CD14-positive monocyte (primary cell): ENCODE measurements around the gene DHX40. TPM values are rescaled to one million over a fixed set of nuclear protein-coding genes. Genes with fewer than 3 reads are reported as not detected.
"Not testable (repeated sequence)": the region's sequence is repeated elsewhere in the genome, so short reads cannot be mapped to it uniquely, and the experiment has no call there.

Source experiments
- DNase-seq, 3 donors: peaks; one replicate each; pipeline ENCODE4 v3.0.0-alpha.2; 2011 to 2022
- H2AFZ ChIP-seq: 2 replicates; pipeline ENCODE4 v1.6.0; 2012; ENCODE audit warnings: mild to moderate bottlenecking, low read depth, low read length, inconsistent platforms; ENCODE audit not compliant: insufficient read depth, poor library complexity, severe bottlenecking
- H3K27ac ChIP-seq, 2 donors: 1 replicate in 1 of 2; 2 replicates in 1 of 2; pipeline ENCODE4 v1.5.1; 2012 to 2013; ENCODE audit warnings: low read length in 2 of 2, control low read depth in 1 of 2, inconsistent platforms in 1 of 2, low read depth in 1 of 2, mild to moderate bottlenecking in 1 of 2
- H3K27me3 ChIP-seq, 2 donors: one replicate each; pipeline versions ENCODE4 v1.6.0 to v1.6.1; 2011 to 2013; ENCODE audit warnings: low read length in 2 of 2; ENCODE audit not compliant: control insufficient read depth in 2 of 2, insufficient read depth in 2 of 2
- H3K36me3 ChIP-seq, 2 donors: replicated peaks in 1 of 2; 1 replicate in 1 of 2; 2 replicates in 1 of 2; pipeline versions ENCODE4 v1.5.1 to v1.6.1; 2012 to 2013; ENCODE audit warnings: low read length in 2 of 2, control low read depth in 1 of 2, inconsistent platforms in 1 of 2, mild to moderate bottlenecking in 1 of 2; ENCODE audit not compliant: insufficient read depth in 2 of 2, control insufficient read depth in 1 of 2
- H3K4me1 ChIP-seq, 2 donors: 1 replicate in 1 of 2; 2 replicates in 1 of 2; pipeline versions ENCODE4 v1.5.1 to v1.6.1; 2012 to 2013; ENCODE audit warnings: low read length in 2 of 2, control low read depth in 1 of 2, inconsistent platforms in 1 of 2, mild to moderate bottlenecking in 1 of 2, moderate library complexity in 1 of 2; ENCODE audit not compliant: insufficient read depth in 2 of 2, control insufficient read depth in 1 of 2
- H3K4me2 ChIP-seq: replicated peaks from 2 replicates; pipeline ENCODE3; 2012; ENCODE audit warnings: low read length, moderate library complexity, mild to moderate bottlenecking; ENCODE audit not compliant: poor library complexity, severe bottlenecking; ENCODE audit errors: extremely low read depth
- H3K4me3 ChIP-seq, 3 experiments: fragments of 200-600 bp in 1 of 3; sonication (generic) in 1 of 3; replicated peaks in 1 of 3; 1 replicate in 2 of 3; 2 replicates in 1 of 3; pipeline ENCODE4 v1.5.1; 2011 to 2013; ENCODE audit warnings: low read length in 3 of 3, mild to moderate bottlenecking in 3 of 3, control low read depth in 2 of 3, low read depth in 2 of 3, inconsistent platforms in 1 of 3, moderate library complexity in 1 of 3
- H3K79me2 ChIP-seq: 2 replicates; pipeline ENCODE4 v1.6.0; 2012; ENCODE audit warnings: mild to moderate bottlenecking, control low read depth, inconsistent platforms, low read length, moderate library complexity; ENCODE audit not compliant: insufficient read depth
- H3K9ac ChIP-seq: 2 replicates; pipeline ENCODE4 v1.6.0; 2017; ENCODE audit warnings: low read length, mild to moderate bottlenecking; ENCODE audit not compliant: insufficient read depth, poor library complexity, severe bottlenecking
- H3K9me3 ChIP-seq, 2 donors: replicated peaks in 1 of 2; 1 replicate in 1 of 2; 2 replicates in 1 of 2; pipeline versions ENCODE4 v1.5.1 to v1.6.1; 2012 to 2013; ENCODE audit warnings: low read length in 2 of 2, control low read depth in 1 of 2; ENCODE audit not compliant: control insufficient read depth in 1 of 2, insufficient read depth in 1 of 2
- H4K20me1 ChIP-seq: 2 replicates; pipeline ENCODE4 v1.6.0; 2012; ENCODE audit warnings: mild to moderate bottlenecking, low read length, control low read depth, moderate library complexity; ENCODE audit not compliant: insufficient read depth
- H3K27ac Mint-ChIP-seq, 7 donors: one replicate each; pipeline ENCODE4 v1.8.0; 2020; ENCODE audit warnings: mild to moderate bottlenecking in 7 of 7, mixed read lengths in 7 of 7, moderate library complexity in 6 of 7, inconsistent platforms in 2 of 7
- H3K27me3 Mint-ChIP-seq, 3 donors: one replicate each; pipeline ENCODE4 v1.8.0; 2021 to 2022; ENCODE audit warnings: low read depth in 3 of 3, mild to moderate bottlenecking in 3 of 3, mixed read lengths in 3 of 3, moderate library complexity in 3 of 3, inconsistent platforms in 1 of 3
- H3K36me3 Mint-ChIP-seq, 2 donors: one replicate each; pipeline ENCODE4 v1.8.0; 2020; ENCODE audit warnings: mixed read lengths in 2 of 2, inconsistent platforms in 1 of 2, mild to moderate bottlenecking in 1 of 2
- H3K4me1 Mint-ChIP-seq: one replicate; pipeline ENCODE4 v1.8.0; 2020; ENCODE audit warnings: mild to moderate bottlenecking, mixed read lengths
- H3K4me3 Mint-ChIP-seq, 2 donors: one replicate each; pipeline ENCODE4 v1.8.0; 2020; ENCODE audit warnings: mild to moderate bottlenecking in 2 of 2, mixed read lengths in 2 of 2, moderate library complexity in 1 of 2
- H3K9me3 Mint-ChIP-seq, 7 donors: one replicate each; pipeline ENCODE4 v1.8.0; 2020 to 2022; ENCODE audit warnings: mixed read lengths in 7 of 7, mild to moderate bottlenecking in 6 of 7, moderate library complexity in 6 of 7, inconsistent platforms in 2 of 7
- CTCF ChIP-seq: fragments of 200-600 bp; IDR thresholded peaks from one replicate; pipeline ENCODE4 v1.8.0; 2022; ENCODE audit warnings: antibody characterized with exemption, mild to moderate bottlenecking
- WGBS: methylation state at CpG from one replicate; pipeline ENCODE4 v1.1.5; 2013; ENCODE audit warnings: missing lambda C conversion rate; ENCODE audit not compliant: insufficient coverage; 5-methylcytosine and 5-hydroxymethylcytosine counted together
- intact Hi-C, 2 donors: fragments of 100-400 bp; cut with micrococcal nuclease; formaldehyde crosslinking; loops; one replicate each; pipeline versions ENCODE4 v1.15.0 to v1.15.1; 2023
- polyA plus RNA-seq, 3 donors: library from polyadenylated mRNA; depleted of rRNA in 1 of 3; unstranded in 2 of 3; stranded (reverse) in 1 of 3; fragments of 300-500 nt in 2 of 3; fragments of >200 nt in 1 of 3; fragmentation: Illumina TruSeq in 2 of 3; gene quantifications; 1 replicate in 2 of 3; 2 replicates in 1 of 3; pipeline ENCODE4 v1.2.3, GENCODE V29; 2012 to 2021

The DHX40 gene
- polyA plus RNA-seq, 3 donors, result 12.4 to 22.0 (median 21.0) TPM

GRCh38 chr17:59547131-59547915, 18.1 kb upstream of the DHX40 start:
- TF ChIP-seq CTCF, result no peak
- no peak overlapping the region for H3K4me3 Mint-ChIP-seq
- Histone ChIP-seq H3K4me3 (no peak overlapping the region), H3K9me3 (no peaks in the 10 kb centered on the region), H2AFZ (no peak overlapping the region), H3K27me3 (no peaks in the 10 kb centered on the region), H3K27ac (no peak overlapping the region), H3K79me2 (no peaks in the 10 kb centered on the region), H4K20me1 (no peaks in the 10 kb centered on the region), H3K4me2 (no peak overlapping the region), H3K9ac (no peak overlapping the region), H3K36me3 (no peaks in the 10 kb centered on the region), H3K4me1 (peaks cover 22 to 24% of the 10 kb centered on the region in 2 donors)
- DNase-seq, result no peak
- H3K27ac Mint-ChIP-seq, result no peak overlapping the region
- peaks cover 0 to 2% (median 0%) of the 10 kb centered on the region in 7 donors for H3K9me3 Mint-ChIP-seq
- intact Hi-C loops, result no loop called here
- H3K4me1 Mint-ChIP-seq, result peaks cover 18% of the 10 kb centered on the region
- H3K27me3 Mint-ChIP-seq, result peaks cover 0 to 1% (median 0%) of the 10 kb centered on the region in 3 donors
- WGBS, result 100% methylated on average over 4 of the region's 9 CpGs
- H3K36me3 Mint-ChIP-seq, result no peaks in the 10 kb centered on the region

- H3K9me3 ChIP-seq, H3K79me2 ChIP-seq, H2AFZ ChIP-seq, H3K27me3 Mint-ChIP-seq, H3K4me3 Mint-ChIP-seq, intact Hi-C loops, H4K20me1 ChIP-seq, H3K4me1 Mint-ChIP-seq, H3K4me1 ChIP-seq, H3K4me2 ChIP-seq, H3K27ac Mint-ChIP-seq, H3K36me3 Mint-ChIP-seq, DNase-seq, H3K9ac ChIP-seq, H3K36me3 ChIP-seq, H3K27ac ChIP-seq, H3K9me3 Mint-ChIP-seq, H3K4me3 ChIP-seq, H3K27me3 ChIP-seq: not testable (repeated sequence)
- WGBS, result 90% methylated on average over 4 of the region's 10 CpGs
Measured at GRCh38 chr17:59548985-59549384, 16.4 kb upstream of the DHX40 start.
